Measurements from ENCODE around the gene PRKAR2B.

PRKAR2B gene

DNA sequence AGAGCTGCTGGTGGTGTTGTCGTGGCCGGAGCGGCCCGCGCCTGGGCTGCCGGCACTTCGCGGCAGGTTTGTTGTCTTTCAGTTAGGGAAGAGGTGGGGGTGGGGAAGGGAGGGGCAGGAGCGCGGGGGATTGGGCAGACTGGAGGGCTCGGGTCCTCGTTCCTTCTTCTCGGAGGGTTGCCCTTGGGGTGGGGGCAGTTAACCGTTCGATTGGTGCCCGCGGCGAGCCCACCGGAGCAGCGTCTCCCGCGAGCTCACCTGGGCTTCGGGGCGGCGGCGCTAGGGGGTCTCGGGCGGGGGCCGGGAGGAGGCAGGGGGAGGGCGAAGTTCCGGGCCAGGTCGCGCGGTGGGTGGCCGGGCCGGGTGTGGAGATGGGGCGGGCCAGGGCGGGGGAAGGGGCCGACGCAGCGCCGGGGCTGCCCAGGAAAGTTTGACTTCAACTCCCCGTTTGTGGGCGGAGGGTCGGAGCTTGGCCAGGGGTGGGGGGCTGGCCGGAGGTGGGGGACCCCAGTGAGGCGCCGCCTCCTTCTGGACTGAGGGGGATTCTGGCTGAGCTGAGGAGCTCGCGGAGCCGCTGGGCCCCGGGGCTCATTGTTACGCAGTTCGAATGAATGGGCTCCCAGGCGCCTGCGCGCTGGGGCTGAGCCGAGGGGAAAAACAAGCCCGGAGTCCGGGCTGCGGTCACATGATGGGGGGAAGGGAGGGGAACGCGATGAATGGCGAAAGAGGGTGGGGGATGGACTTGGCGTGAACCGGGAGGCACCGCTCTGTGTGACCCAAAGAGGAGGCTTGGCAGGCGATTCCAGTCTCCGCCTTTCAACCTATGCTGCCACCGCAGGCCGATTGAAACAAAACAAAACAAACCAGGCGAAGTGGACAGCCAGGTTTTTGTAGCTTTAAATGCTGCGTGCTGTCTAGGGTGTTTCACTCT lies 124.9 kb downstream of the PRKAR2B start:
- peaks cover 16% of the 10 kb centered on the region for H3K4me1 ChIP-seq (ENCODE audit: insufficient read depth, low read length)
- peak overlapping the region; percentile 24 for H3K27ac ChIP-seq (ENCODE audit: low read length)
- peak overlapping the region; percentile 84 for H3K9ac ChIP-seq (ENCODE audit: low read depth, low read length)
- no peaks in the 10 kb centered on the region for H3K36me3 ChIP-seq (ENCODE audit: insufficient read depth, low read depth, low read length)
- peak overlapping the region; percentile 88 for H3K4me3 ChIP-seq (ENCODE audit: low read length)
- H3K9me3 ChIP-seq (ENCODE audit: insufficient read depth, low read depth, low read length): no peaks in the 10 kb centered on the region
- no peaks in the 10 kb centered on the region for H3K27me3 ChIP-seq (ENCODE audit: insufficient read depth, low read length)

DNA sequence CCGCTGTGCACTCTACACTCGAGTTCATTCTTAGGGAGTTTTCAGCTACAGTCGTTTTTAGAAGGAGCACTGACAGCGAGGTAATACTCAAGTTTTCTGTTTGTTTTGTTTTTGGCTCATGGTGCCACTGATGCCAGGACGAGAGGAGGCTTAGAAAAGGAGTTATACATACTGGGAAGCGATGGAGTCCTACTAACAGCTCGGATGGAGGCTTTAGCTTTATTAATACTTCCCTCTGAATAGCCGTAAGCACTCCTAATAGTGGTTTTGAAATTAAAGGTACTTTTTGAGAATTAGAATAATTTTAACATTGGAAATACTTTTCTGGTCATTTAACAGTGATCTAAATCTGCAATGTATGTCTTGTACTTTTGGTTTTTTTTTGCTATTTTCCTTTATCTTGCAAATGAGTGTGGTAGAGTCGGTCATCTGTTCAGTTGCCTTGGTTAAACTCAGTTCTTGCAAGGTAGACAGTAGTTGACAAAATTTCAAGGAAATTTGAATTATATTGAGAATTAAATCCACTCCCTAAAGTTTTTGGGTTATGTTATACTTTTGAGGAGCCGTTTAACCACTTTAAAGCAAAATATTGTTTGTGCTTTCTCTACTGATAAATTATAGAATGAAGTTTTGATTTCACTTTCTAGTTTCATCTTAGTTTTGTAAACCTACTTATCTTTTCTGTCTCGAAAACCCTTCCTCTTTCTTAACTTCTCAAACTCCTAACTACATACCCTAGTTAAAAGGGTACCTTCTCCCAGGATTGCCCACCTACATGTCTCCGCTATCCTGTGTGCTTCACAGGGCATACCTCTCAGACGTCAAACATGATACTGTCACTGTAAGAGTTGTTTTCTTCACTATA lies 125.8 kb downstream of the PRKAR2B start:
- H3K9ac ChIP-seq (ENCODE audit: low read depth, low read length): peak overlapping the region; percentile 84
- H3K36me3 ChIP-seq (ENCODE audit: insufficient read depth, low read depth, low read length): no peaks in the 10 kb centered on the region
- peaks cover 21% of the 10 kb centered on the region for H3K4me1 ChIP-seq (ENCODE audit: insufficient read depth, low read length)
- no peaks in the 10 kb centered on the region for H3K9me3 ChIP-seq (ENCODE audit: insufficient read depth, low read depth, low read length)
- no peaks in the 10 kb centered on the region for H3K27me3 ChIP-seq (ENCODE audit: insufficient read depth, low read length)
- H3K4me3 ChIP-seq (ENCODE audit: low read length): peak overlapping the region; percentile 88
- peak overlapping the region; percentile 24 for H3K27ac ChIP-seq (ENCODE audit: low read length)

DNA sequence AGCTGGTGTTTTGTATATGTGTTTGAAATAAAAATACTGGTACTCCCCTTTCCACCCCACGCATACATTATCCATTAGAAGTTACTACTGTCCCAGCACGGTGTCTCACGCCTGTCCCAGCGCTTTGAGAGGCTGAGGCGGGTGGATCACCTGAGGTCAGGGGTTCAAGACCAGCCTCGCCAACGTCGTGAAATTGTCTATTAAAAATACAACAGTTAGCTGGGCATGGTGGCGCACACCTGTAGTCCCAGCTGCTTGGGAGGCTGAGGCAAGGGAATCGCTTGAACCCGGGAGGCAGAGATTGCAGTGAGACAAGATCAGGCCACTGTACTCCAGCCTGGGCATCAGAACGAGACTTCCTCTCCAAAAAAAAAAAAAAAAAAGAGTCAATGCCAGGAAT lies 127.0 kb downstream of the PRKAR2B start:
- Histone ChIP-seq H3K9ac (ENCODE audit: low read depth, low read length) (no peak overlapping the region), H3K27me3 (ENCODE audit: insufficient read depth, low read length) (no peaks in the 10 kb centered on the region), H3K36me3 (ENCODE audit: insufficient read depth, low read depth, low read length) (no peaks in the 10 kb centered on the region), H3K27ac (ENCODE audit: low read length) (peak overlapping the region; percentile 22), H3K4me1 (ENCODE audit: insufficient read depth, low read length) (peaks cover 21% of the 10 kb centered on the region), H3K4me3 (ENCODE audit: low read length) (no peak overlapping the region), H3K9me3 (ENCODE audit: insufficient read depth, low read depth, low read length) (no peaks in the 10 kb centered on the region)

DNA sequence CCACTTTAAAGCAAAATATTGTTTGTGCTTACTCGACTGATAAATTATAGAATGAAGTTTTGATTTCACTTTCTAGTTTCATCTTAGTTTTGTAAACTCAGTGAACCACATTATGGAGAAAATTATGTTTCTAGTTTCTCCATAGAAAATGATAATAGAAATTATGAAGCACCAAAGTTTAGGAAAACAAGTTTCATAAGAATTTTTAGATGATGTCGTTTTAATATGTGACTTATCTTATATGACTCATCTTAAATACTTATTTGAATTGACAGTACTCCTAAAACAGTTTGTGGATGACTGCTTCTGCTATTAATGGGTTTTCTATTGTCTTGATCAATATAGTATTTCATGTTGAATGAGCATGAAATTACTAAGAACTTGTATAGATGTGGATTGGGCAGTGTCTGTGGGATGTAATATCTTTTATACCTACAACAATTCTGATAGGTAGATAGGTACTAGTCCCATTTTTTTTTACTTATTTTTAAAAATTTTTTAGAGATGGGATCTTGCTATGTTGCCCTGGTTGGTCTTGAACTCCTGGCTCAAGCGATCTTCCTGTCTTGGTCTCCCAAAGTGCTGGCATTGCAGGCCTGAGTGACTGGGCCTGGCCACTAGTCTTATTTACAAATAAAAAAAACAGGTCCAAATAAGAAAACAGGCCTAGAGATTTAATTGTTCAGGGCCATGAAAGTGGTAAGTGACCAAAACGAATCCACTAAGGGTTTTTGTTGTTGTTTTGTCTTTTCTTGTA lies 127.9 kb downstream of the PRKAR2B start:
- H3K9ac ChIP-seq (ENCODE audit: low read depth, low read length): peak overlapping the region; percentile 62; the same call in 1 of the 2 replicates

DNA sequence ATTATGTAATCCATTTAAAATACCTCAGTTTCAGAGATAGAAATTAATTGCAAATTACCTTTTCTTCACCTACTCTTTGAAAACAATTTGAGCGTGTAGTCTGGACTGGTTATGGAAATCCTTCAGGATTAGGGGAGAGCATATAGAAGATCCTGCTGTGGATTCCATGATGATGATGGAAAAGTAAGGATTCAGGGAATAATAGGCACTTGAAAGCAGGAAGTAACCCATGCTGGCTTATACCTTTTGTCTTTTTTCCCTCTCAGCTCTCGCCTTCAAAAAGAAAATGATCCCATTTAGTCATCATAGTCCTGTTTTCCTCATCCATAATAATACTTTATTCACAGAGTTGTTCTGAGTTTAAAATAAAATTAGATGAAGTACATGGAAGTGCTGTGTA lies 128.7 kb downstream of the PRKAR2B start:
- H3K4me3 ChIP-seq (ENCODE audit: low read length): peak overlapping the region; percentile 37; the same call in 1 of the 2 replicates
- H3K9ac ChIP-seq (ENCODE audit: low read depth, low read length): peak overlapping the region; percentile 62; the same call in 1 of the 2 replicates
- no peaks in the 10 kb centered on the region for H3K9me3 ChIP-seq (ENCODE audit: insufficient read depth, low read depth, low read length)
- no peaks in the 10 kb centered on the region for H3K27me3 ChIP-seq (ENCODE audit: insufficient read depth, low read length)
- H3K27ac ChIP-seq (ENCODE audit: low read length): peak overlapping the region; percentile 44
- H3K4me1 ChIP-seq (ENCODE audit: insufficient read depth, low read length): peaks cover 21% of the 10 kb centered on the region
- no peaks in the 10 kb centered on the region for H3K36me3 ChIP-seq (ENCODE audit: insufficient read depth, low read depth, low read length)

More for the DNA sequence above, 127.9 kb downstream of the PRKAR2B start:
- Histone ChIP-seq H3K27me3 (ENCODE audit: insufficient read depth, low read length) (no peaks in the 10 kb centered on the region), H3K4me3 (ENCODE audit: low read length) (no peak overlapping the region), H3K4me1 (ENCODE audit: insufficient read depth, low read length) (peaks cover 21% of the 10 kb centered on the region), H3K9me3 (ENCODE audit: insufficient read depth, low read depth, low read length) (no peaks in the 10 kb centered on the region), H3K27ac (ENCODE audit: low read length) (no peak overlapping the region), H3K36me3 (ENCODE audit: insufficient read depth, low read depth, low read length) (no peaks in the 10 kb centered on the region)

DNA sequence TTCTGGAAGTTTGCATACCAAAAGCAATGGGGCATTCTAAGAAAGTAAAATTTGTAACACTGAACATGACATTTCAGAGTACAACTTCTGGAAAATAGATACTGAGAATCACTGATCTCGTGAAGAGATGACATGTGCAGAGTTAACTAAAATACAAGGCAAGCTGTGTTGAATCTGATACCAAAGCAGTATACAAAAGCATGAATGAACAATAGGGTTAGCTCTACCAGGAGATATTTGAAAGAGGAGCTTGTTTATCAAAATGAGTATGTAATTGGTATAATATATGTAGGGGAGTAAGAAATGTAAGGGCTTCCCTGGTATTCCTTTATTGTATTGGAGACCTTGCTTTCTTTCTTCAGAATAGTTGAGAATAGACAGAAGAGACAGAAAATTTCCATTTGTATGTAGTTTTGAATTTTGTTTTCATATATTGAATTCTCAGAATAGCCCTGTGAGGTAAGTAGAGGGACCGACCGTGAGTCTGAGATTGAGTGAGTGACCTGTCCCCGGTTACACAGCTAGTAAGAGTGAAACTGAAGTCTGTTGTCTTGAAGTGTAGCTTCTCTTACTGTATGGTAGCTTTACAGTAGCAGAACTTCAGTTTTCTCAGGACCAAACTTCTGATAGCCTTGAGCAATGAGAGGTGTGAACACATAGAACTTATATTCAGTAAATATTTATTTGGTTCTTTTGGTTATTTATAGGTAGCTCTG lies 129.3 kb downstream of the PRKAR2B start:
- Histone ChIP-seq H3K4me1 (ENCODE audit: insufficient read depth, low read length) (peaks cover 21% of the 10 kb centered on the region), H3K9me3 (ENCODE audit: insufficient read depth, low read depth, low read length) (no peaks in the 10 kb centered on the region), H3K27ac (ENCODE audit: low read length) (peak overlapping the region; percentile 44), H3K4me3 (ENCODE audit: low read length) (peak overlapping the region; percentile 37), H3K9ac (ENCODE audit: low read depth, low read length) (peak overlapping the region; percentile 62; the same call in 1 of the 2 replicates), H3K36me3 (ENCODE audit: insufficient read depth, low read depth, low read length) (no peaks in the 10 kb centered on the region), H3K27me3 (ENCODE audit: insufficient read depth, low read length) (no peaks in the 10 kb centered on the region)

DNA sequence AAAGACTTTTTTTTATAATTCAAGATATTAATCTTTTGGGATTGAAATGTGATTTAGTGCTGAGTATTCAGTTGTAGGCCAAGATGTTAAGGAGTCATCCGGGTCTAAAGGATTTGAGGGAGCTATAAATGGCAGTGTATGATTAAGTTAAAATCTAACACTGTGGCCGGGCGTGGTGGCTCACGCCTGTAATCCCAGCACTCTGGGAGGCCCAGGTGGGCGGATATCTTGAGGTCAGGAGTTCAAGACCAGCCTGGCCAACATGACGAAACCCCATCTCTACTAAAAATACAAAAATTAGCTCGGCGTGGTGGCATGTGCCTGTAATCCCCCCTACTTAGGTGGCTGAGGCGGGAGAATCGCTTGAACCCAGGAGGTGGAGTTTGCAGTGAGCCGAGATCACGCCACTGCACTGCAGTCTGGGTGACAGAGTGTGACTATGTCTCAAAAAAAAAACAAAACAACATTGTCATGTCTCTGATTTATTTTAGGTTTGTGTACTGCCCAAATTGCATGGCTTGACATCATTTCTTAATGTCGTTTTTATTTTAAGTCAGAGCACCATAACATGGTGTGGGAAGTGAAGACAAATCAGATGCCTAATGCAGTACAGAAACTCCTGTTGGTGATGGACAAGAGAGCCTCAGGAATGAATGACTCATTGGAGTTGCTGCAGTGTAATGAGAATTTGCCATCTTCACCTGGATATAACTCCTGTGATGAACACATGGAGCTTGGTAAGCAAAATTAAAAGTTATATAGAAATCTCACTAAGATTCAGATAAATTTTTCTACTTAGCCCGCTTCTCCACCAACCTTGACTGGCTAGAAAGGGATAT lies 135.0 kb downstream of the PRKAR2B start:
- Histone ChIP-seq H3K27me3 (ENCODE audit: insufficient read depth, low read length) (no peaks in the 10 kb centered on the region), H3K27ac (ENCODE audit: low read length) (no peak overlapping the region), H3K36me3 (ENCODE audit: insufficient read depth, low read depth, low read length) (peaks cover 34% of the 10 kb centered on the region), H3K9me3 (ENCODE audit: insufficient read depth, low read depth, low read length) (no peaks in the 10 kb centered on the region), H3K4me1 (ENCODE audit: insufficient read depth, low read length) (peaks cover 3% of the 10 kb centered on the region), H3K9ac (ENCODE audit: low read depth, low read length) (no peak overlapping the region), H3K4me3 (ENCODE audit: low read length) (no peak overlapping the region)

DNA sequence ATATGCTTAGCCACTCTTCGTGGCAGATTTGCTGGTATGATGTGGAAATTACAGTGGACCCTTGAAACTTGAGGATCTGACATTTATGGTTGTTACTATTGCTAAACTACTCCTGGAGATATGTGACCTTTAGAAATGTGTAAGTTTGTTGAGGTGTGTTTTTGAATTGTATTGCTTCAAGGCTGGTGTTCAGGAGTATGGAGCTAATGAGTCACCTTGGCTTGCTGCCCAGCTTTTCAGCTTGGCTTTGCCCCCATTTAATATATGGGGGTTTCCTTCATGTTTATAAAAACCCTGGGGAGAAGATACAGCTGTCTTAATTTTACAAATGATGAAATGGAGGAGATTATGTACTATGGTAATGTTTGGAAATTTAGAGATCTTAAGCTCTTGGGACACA lies 135.9 kb downstream of the PRKAR2B start:
- H3K27me3 ChIP-seq (ENCODE audit: insufficient read depth, low read length): no peaks in the 10 kb centered on the region
- H3K27ac ChIP-seq (ENCODE audit: low read length): no peak overlapping the region
- no peak overlapping the region for H3K9ac ChIP-seq (ENCODE audit: low read depth, low read length)

DNA sequence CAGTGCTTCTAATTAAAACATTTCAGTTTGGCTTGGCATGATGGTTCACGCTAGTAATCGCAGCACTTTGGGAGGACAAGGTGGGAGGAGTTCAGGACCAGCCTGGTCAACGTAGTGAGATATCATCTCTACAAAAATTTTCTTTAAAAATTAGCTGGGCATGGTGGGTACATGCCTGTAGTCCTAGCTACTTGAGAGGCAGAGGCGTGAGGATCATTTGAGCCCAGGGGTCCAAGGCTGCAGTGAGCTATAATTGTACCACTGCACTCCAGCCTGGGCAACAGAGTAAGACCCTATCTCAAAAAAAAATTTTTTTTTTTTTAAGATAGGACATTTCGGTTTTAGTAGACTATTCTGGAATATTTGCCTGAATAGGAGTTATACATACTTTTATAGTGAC lies 136.7 kb downstream of the PRKAR2B start:
- Histone ChIP-seq H3K36me3 (ENCODE audit: insufficient read depth, low read depth, low read length) (peaks cover 50% of the 10 kb centered on the region), H3K27me3 (ENCODE audit: insufficient read depth, low read length) (no peaks in the 10 kb centered on the region), H3K9ac (ENCODE audit: low read depth, low read length) (no peak overlapping the region), H3K9me3 (ENCODE audit: insufficient read depth, low read depth, low read length) (no peaks in the 10 kb centered on the region), H3K4me3 (ENCODE audit: low read length) (no peak overlapping the region), H3K27ac (ENCODE audit: low read length) (no peak overlapping the region), H3K4me1 (ENCODE audit: insufficient read depth, low read length) (no peaks in the 10 kb centered on the region)

More for the DNA sequence above, 135.9 kb downstream of the PRKAR2B start:
- Histone ChIP-seq H3K9me3 (ENCODE audit: insufficient read depth, low read depth, low read length) (no peaks in the 10 kb centered on the region), H3K4me3 (ENCODE audit: low read length) (no peak overlapping the region), H3K4me1 (ENCODE audit: insufficient read depth, low read length) (no peaks in the 10 kb centered on the region), H3K36me3 (ENCODE audit: insufficient read depth, low read depth, low read length) (peaks cover 42% of the 10 kb centered on the region)

DNA sequence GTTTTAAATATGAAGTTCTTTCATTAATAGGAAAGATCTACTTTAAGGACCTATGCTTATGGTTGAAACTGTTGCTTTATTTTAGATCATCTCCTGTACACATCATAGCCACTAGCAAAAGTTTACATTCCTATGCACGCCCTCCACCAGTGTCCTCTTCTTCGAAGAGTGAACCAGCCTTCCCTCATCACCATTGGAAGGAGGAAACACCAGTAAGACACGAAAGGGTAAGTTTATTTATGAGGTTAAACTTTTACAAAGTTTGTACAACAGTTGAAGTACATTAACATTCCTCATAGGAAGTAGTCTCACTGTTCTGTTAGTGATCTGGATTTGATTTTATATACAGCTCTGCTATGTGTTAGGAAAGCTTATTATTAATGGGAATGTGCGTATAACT lies 141.2 kb downstream of the PRKAR2B start:
- Histone ChIP-seq H3K9me3 (ENCODE audit: insufficient read depth, low read depth, low read length) (no peaks in the 10 kb centered on the region), H3K4me1 (ENCODE audit: insufficient read depth, low read length) (no peaks in the 10 kb centered on the region), H3K36me3 (ENCODE audit: insufficient read depth, low read depth, low read length) (peaks cover 82% of the 10 kb centered on the region), H3K27ac (ENCODE audit: low read length) (no peak overlapping the region), H3K9ac (ENCODE audit: low read depth, low read length) (no peak overlapping the region), H3K4me3 (ENCODE audit: low read length) (no peak overlapping the region), H3K27me3 (ENCODE audit: insufficient read depth, low read length) (no peaks in the 10 kb centered on the region)

Data from iPS-20b (cell line).